Liver (tissue), 9 donors: ENCODE results near the gene XKR7. TPM values are rescaled to one million over a fixed set of nuclear protein-coding genes. Genes with fewer than 3 reads are reported as not detected.

Experiments used
- DNase-seq: peaks from one replicate; pipeline ENCODE4 v3.0.0-alpha.2; 2017; ENCODE audit warnings: low spot score
- H3K27ac ChIP-seq, 2 donors: one replicate each; pipeline ENCODE4 v1.7.0; 2013; ENCODE audit warnings: inconsistent platforms in 2 of 2, low read length in 2 of 2, control low read depth in 1 of 2, low read depth in 1 of 2, mild to moderate bottlenecking in 1 of 2
- H3K27me3 ChIP-seq, 4 donors: one replicate each; pipeline versions ENCODE4 v1.6.1 to v1.7.0; 2013; ENCODE audit warnings: low read length in 3 of 4, inconsistent platforms in 1 of 4, mild to moderate bottlenecking in 1 of 4, moderate library complexity in 1 of 4; ENCODE audit not compliant: control insufficient read depth in 4 of 4, insufficient read depth in 4 of 4
- H3K36me3 ChIP-seq, 4 donors: one replicate each; pipeline versions ENCODE4 v1.6.1 to v1.7.0; 2013; ENCODE audit warnings: low read length in 3 of 4, mild to moderate bottlenecking in 3 of 4, low read depth in 1 of 4, moderate library complexity in 1 of 4; ENCODE audit not compliant: control insufficient read depth in 4 of 4, insufficient read depth in 3 of 4
- H3K4me1 ChIP-seq, 4 donors: one replicate each; pipeline versions ENCODE4 v1.6.1 to v1.7.0; 2013; ENCODE audit warnings: low read length in 3 of 4, mild to moderate bottlenecking in 3 of 4, moderate library complexity in 1 of 4; ENCODE audit not compliant: control insufficient read depth in 4 of 4, insufficient read depth in 4 of 4
- H3K4me3 ChIP-seq, 3 donors: one replicate each; pipeline versions ENCODE4 v1.6.1 to v1.7.0; 2013; ENCODE audit warnings: low read length in 3 of 3, control low read depth in 1 of 3, low read depth in 1 of 3, mild to moderate bottlenecking in 1 of 3
- H3K9ac ChIP-seq, 2 donors: one replicate each; pipeline ENCODE4 v1.7.0; 2013; ENCODE audit warnings: low read length in 2 of 2, mild to moderate bottlenecking in 2 of 2, moderate library complexity in 2 of 2, control low read depth in 1 of 2, low read depth in 1 of 2
- H3K9me3 ChIP-seq, 4 donors: one replicate each; pipeline versions ENCODE4 v1.6.1 to v1.7.0; 2013; ENCODE audit warnings: low read length in 3 of 4; ENCODE audit not compliant: control insufficient read depth in 4 of 4
- ATF3 ChIP-seq: IDR thresholded peaks from 2 replicates; pipeline ENCODE4 v1.6.1; 2016; ENCODE audit warnings: antibody characterized with exemption
- EGR1 ChIP-seq, 2 donors: IDR thresholded peaks; 2 replicates each; pipeline ENCODE4 v1.6.1; 2016 to 2018; ENCODE audit warnings: antibody characterized with exemption in 2 of 2, low read depth in 2 of 2
- FOXA1 ChIP-seq: IDR thresholded peaks from 2 replicates; pipeline ENCODE4 v1.6.1; 2016; ENCODE audit warnings: antibody characterized with exemption
- FOXA2 ChIP-seq: IDR thresholded peaks from 2 replicates; pipeline ENCODE4 v1.6.1; 2016; ENCODE audit warnings: antibody characterized with exemption
- HNF4A ChIP-seq, 2 donors: conservative IDR thresholded peaks; 2 replicates each; pipeline ENCODE4 v1.6.1; 2016; ENCODE audit warnings: antibody characterized with exemption in 2 of 2, mild to moderate bottlenecking in 2 of 2
- HNF4G ChIP-seq: IDR thresholded peaks from 2 replicates; pipeline ENCODE4 v1.6.1; 2016; ENCODE audit warnings: antibody characterized with exemption
- JUND ChIP-seq, 2 donors: IDR thresholded peaks; 2 replicates each; pipeline ENCODE4 v1.6.1; 2016; ENCODE audit warnings: antibody characterized with exemption in 2 of 2
- MAX ChIP-seq: IDR thresholded peaks from 2 replicates; pipeline ENCODE4 v1.6.1; 2016; ENCODE audit warnings: antibody characterized with exemption
- NR2F2 ChIP-seq: IDR thresholded peaks from 2 replicates; pipeline ENCODE4 v1.6.1; 2016; ENCODE audit warnings: antibody characterized with exemption
- RAD21 ChIP-seq, 2 donors: IDR thresholded peaks; 2 replicates each; pipeline ENCODE4 v1.6.1; 2016; ENCODE audit warnings: antibody characterized with exemption in 2 of 2, mild to moderate bottlenecking in 2 of 2
- REST ChIP-seq: IDR thresholded peaks from 2 replicates; pipeline ENCODE4 v1.6.1; 2016; ENCODE audit warnings: antibody characterized with exemption, mild to moderate bottlenecking
- RXRA ChIP-seq, 2 donors: IDR thresholded peaks; 2 replicates each; pipeline ENCODE4 v1.6.1; 2017 to 2018; ENCODE audit warnings: antibody characterized with exemption in 2 of 2, mild to moderate bottlenecking in 1 of 2
- TAF1 ChIP-seq: conservative IDR thresholded peaks from 2 replicates; pipeline ENCODE4 v1.6.1; 2016; ENCODE audit warnings: antibody characterized with exemption, mild to moderate bottlenecking
- YY1 ChIP-seq: IDR thresholded peaks from 2 replicates; pipeline ENCODE4 v1.6.1; 2016; ENCODE audit warnings: antibody characterized with exemption, mild to moderate bottlenecking
- WGBS: extraction: QIAGEN DNeasy Blood & Tissue Kit; methylation state at CpG from one replicate; pipeline ENCODE4 v1.1.7; 2013; 5-methylcytosine and 5-hydroxymethylcytosine counted together
- polyA plus RNA-seq, 2 donors: library from polyadenylated mRNA; stranded (reverse) in 1 of 2; unstranded in 1 of 2; fragments of 200-250 nt in 1 of 2; fragments of >200 nt in 1 of 2; fragmentation: Nextera tagmentation in 1 of 2; extraction: Ambion mirVana in 1 of 2; gene quantifications; one replicate each; pipeline versions ENCODE4 v1.2.1 to v1.2.3, GENCODE V29; 2013 to 2015
- total RNA-seq, 2 donors: library from RNA; depleted of rRNA; stranded (reverse); fragments of >200 nt; gene quantifications; one replicate each; pipeline ENCODE4 v1.2.3, GENCODE V29; 2014
- donor health status: healthy.
- donor health status: healthy.
- donor health status: healthy.
- donor health status: healthy.
- donor health status: healthy.

Gene XKR7
- total and polyA plus RNA-seq, 4 donors: under 0.01 to 0.05 TPM; not detected in 2

DNA sequence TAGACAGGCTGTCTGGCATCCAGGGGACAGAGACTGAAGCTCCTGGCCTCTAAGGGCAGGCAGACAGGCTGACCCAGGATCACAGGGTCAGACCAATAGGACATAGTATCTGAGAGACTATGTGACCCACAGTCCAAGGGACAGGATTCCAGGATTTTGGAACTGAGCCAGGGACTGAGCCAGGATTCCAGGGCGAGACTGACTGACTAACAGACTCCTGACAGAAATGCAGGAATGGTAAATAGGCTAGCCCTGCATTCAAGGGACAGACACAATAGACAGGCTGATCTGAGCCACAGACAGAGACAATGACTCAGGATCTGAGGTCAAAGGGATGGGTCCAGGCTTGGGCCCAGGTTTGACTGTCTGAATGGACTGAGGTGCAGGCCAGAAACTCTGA is 19.8 kb downstream of the XKR7 start:
- peak; percentile 91 to 98 for TF ChIP-seq HNF4A (conservative IDR thresholded peaks at IDR 0.05)
- no peak for TF ChIP-seq JUND (IDR thresholded peaks at IDR 0.05)
- peak; percentile 83 for TF ChIP-seq HNF4G
- no peak for TF ChIP-seq FOXA1
- no peak for TF ChIP-seq RXRA (IDR thresholded peaks at IDR 0.05)
- TF ChIP-seq EGR1 (IDR thresholded peaks at IDR 0.05; ENCODE audit: low read depth in 2 of 2): no peak
- peak; percentile 90 for TF ChIP-seq NR2F2
- 31% methylated on average over 1 of the region's 1 CpG for WGBS

DNA sequence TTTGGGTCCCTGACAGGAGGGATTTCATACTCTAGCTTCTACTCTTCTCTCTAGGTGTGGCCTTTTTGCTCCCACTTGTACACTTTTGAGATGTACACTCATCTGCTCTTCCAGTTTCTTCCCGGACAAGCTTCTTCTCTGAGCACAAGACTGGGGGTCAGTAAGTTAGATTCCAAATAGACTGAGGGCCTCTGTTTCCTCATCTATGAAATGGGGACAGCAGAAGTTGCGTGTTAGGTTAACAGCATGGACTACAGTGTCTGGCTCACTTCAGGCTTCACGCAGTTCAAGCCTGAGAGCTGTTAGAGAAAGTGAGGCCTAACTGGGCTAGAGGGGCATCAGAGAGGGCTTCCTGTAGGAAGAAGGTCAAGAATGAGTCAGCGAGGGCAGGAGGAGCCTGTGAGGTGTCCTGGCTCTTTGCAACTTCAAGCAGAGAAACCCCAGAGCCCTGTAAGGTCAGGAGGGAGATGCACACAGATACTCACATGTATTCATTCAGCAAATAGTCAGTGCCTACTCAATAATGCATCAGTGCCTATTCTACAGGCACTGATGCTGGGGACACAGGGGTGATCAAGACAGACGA is 20.6 kb downstream of the XKR7 start:
- Histone ChIP-seq H3K9ac (no peak overlapping the region), H3K4me1 (no peaks in the 10 kb centered on the region), H3K27me3 (peaks cover 0 to 4% (median 0%) of the 10 kb centered on the region in 4 donors), H3K36me3 (no peaks in the 10 kb centered on the region), H3K4me3 (no peak overlapping the region), H3K27ac (no peak overlapping the region), H3K9me3 (no peaks in the 10 kb centered on the region)
- DNase-seq: no peak
- no peak for TF ChIP-seq FOXA2
- TF ChIP-seq RAD21 (IDR thresholded peaks at IDR 0.05): no peak
- no peak for TF ChIP-seq TAF1
- 87% methylated on average over 5 of the region's 5 CpGs for WGBS

More for the DNA sequence above, 19.8 kb downstream of the XKR7 start:
- no peak for DNase-seq
- Histone ChIP-seq H3K9ac (no peak overlapping the region), H3K4me1 (no peaks in the 10 kb centered on the region), H3K9me3 (no peaks in the 10 kb centered on the region), H3K27ac (no peak overlapping the region), H3K27me3 (peaks cover 0 to 4% (median 0%) of the 10 kb centered on the region in 4 donors), H3K36me3 (no peaks in the 10 kb centered on the region), H3K4me3 (no peak overlapping the region)

DNA sequence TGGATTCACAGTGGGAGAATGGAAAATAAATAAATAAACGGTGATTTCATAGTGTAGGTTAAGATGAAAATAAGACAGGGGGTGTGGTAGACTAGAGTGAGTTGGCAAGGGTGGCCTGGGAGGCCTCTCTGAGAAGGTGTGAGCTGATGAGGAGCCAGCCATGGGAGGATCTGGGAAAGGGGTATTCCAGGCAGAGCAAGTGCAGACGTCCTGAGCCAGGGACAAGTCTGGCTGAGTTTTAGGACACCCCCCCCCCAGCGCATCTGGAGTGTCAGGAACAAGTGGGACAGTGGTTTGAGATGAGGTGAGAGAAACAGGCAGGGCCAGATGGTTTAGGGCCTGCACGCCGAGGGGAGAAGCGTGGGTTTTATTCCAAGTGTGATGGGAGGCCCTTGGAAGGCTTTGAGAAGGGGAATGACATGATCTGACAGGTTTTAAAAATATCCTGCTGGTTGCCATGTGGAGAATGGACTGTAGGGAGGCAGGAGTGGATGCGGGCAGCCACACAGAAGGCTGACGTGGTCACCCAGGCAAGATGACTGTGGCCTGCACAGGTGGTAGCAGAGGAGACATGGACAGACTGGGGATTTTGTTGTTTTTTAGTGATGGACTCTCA is 21.2 kb downstream of the XKR7 start:
- peaks cover 0 to 6% (median 0%) of the 10 kb centered on the region in 4 donors for H3K27me3 ChIP-seq
- no peak for TF ChIP-seq REST
- TF ChIP-seq FOXA1: no peak
- no peak for TF ChIP-seq MAX
- no peak for TF ChIP-seq YY1
- TF ChIP-seq EGR1 (IDR thresholded peaks at IDR 0.05; ENCODE audit: low read depth in 2 of 2): no peak
- TF ChIP-seq ATF3: no peak
- no peak for TF ChIP-seq NR2F2
- no peak for TF ChIP-seq FOXA2
- TF ChIP-seq TAF1: no peak
- no peak for TF ChIP-seq HNF4G
- no peaks in the 10 kb centered on the region for H3K9me3 ChIP-seq
- 83% methylated on average over 8 of the region's 8 CpGs for WGBS
- no peaks in the 10 kb centered on the region for H3K4me1 ChIP-seq
- DNase-seq: no peak
- H3K4me3 ChIP-seq: no peak overlapping the region
- no peak overlapping the region for H3K27ac ChIP-seq
- no peaks in the 10 kb centered on the region for H3K36me3 ChIP-seq
- no peak overlapping the region for H3K9ac ChIP-seq
